Right atrium auricular region (tissue), 2 donors: ENCODE results near the gene HOXD8. TPM values are rescaled to one million over a fixed set of nuclear protein-coding genes. Genes with fewer than 3 reads are reported as not detected.

Experiments used
- DNase-seq: peaks from one replicate; pipeline ENCODE4 v3.0.0-alpha.2; 2019; ENCODE audit warnings: low spot score
- H3K27ac ChIP-seq, 2 donors: fragments of 200-600 bp; sonication (generic); 1 replicate in 1 of 2; 2 replicates in 1 of 2; pipeline ENCODE4 v1.5.1; 2016 to 2019
- H3K27me3 ChIP-seq, 2 donors: fragments of 200-600 bp; sonication (generic); one replicate each; pipeline versions ENCODE4 v1.5.1 to v1.6.0; 2017 to 2019
- H3K36me3 ChIP-seq: fragments of 200-600 bp; sonication (generic); one replicate; pipeline ENCODE4 v1.5.1; 2016
- H3K4me1 ChIP-seq, 2 donors: fragments of 200-600 bp; sonication (generic); one replicate each; pipeline versions ENCODE4 v1.5.1 to v1.6.0; 2017 to 2019
- H3K4me3 ChIP-seq, 2 donors: fragments of 200-600 bp; sonication (generic); 1 replicate in 1 of 2; 2 replicates in 1 of 2; pipeline ENCODE4 v1.5.1; 2017 to 2019; ENCODE audit warnings: mild to moderate bottlenecking in 1 of 2, moderate library complexity in 1 of 2
- H3K9me3 ChIP-seq, 2 donors: fragments of 200-600 bp; sonication (generic); one replicate each; pipeline ENCODE4 v1.5.1; 2019
- total RNA-seq, 2 donors: library from RNA; depleted of rRNA; stranded (reverse); fragments of >200 nt; gene quantifications; one replicate each; pipeline ENCODE4 v1.1.0, GENCODE V29; 2016
- TF ChIP-seq, protein P1 (sequence below), 2 donors: fragments of 200-600 bp; sonication (generic); IDR thresholded peaks; one replicate each; pipeline ENCODE4 v1.5.1; 2019; ENCODE audit warnings: antibody characterized with exemption in 2 of 2

The HOXD8 gene
- total RNA-seq, 2 donors from 2014 or later, result 0.55 to 1.1 TPM

DNA sequence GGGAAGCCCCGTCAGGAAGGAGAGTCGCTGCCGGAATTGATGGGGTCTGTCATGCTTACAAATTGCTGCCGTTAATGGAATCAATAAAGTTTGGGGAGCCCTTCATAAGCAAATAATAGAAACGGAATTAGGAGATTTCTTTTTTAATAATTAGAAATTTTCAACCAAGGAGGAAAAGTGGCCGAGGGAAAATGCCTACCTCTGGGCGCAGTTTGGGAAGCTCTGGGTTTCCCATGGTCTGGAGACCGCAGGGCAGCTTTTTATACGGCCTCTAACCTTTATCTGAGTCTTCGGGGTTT, 47.0 kb upstream of the HOXD8 start:
- H3K36me3 ChIP-seq, result no peaks in the 10 kb centered on the region
- peaks cover 0 to 45% of the 10 kb centered on the region in 2 donors for H3K4me1 ChIP-seq
- no peaks in the 10 kb centered on the region for H3K9me3 ChIP-seq
- peaks cover 67 to 86% of the 10 kb centered on the region in 2 donors for H3K27me3 ChIP-seq
- no peak overlapping the region for H3K27ac ChIP-seq
- H3K4me3 ChIP-seq, result no peak overlapping the region
- TF ChIP-seq, protein P1, sequence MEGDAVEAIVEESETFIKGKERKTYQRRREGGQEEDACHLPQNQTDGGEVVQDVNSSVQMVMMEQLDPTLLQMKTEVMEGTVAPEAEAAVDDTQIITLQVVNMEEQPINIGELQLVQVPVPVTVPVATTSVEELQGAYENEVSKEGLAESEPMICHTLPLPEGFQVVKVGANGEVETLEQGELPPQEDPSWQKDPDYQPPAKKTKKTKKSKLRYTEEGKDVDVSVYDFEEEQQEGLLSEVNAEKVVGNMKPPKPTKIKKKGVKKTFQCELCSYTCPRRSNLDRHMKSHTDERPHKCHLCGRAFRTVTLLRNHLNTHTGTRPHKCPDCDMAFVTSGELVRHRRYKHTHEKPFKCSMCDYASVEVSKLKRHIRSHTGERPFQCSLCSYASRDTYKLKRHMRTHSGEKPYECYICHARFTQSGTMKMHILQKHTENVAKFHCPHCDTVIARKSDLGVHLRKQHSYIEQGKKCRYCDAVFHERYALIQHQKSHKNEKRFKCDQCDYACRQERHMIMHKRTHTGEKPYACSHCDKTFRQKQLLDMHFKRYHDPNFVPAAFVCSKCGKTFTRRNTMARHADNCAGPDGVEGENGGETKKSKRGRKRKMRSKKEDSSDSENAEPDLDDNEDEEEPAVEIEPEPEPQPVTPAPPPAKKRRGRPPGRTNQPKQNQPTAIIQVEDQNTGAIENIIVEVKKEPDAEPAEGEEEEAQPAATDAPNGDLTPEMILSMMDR (IDR thresholded peaks at IDR 0.05), result no peak
- DNase-seq, result no peak

DNA sequence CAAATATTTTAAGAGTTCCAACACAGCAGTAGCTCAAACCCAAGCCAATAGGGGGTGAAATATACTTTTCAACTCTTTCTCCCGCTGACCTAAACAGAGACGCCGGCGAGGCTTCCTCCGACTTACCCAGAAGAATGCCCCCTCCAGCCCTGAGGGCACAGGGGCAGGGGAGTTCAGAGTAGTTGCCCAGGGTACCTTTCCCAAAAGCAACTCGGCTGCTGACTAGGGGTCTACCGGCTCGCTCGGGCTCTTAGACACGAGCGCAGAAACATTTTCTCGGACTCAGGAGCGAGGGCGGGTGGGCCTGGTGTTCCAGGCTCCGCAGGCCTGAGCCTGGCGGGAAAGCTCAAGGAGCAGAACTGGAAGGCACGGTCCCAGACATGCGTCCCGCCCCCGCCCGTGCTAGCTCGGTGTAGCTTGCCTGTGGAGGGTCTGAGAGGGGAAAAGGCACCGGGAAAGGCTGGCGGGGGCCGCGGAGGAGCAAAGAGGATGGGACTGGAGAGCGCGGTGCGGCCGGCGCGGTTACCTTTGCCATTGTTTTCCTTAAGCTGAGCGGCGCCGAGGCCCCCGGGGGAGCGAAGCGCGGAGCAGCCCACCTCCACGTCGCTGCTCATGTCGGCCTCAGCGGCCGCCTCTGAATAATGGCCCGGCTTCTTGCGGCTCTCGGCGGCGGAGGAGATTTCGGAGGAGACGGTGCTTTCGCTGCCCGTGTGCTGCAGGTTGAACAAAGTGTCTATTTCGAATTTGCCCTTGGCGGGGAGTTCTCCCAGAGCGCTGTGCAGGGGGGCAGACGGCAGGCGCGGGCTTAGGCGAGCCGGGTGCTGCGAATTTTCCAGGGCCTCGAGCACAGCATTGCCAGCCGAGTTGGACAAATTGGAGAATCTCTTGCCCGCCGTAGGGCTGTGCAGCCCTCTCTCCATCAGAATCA, 46.4 kb upstream of the HOXD8 start:
- no peaks in the 10 kb centered on the region for H3K36me3 ChIP-seq
- H3K27ac ChIP-seq, result no peak overlapping the region
- H3K9me3 ChIP-seq, result no peaks in the 10 kb centered on the region
- TF ChIP-seq, protein P1 (IDR thresholded peaks at IDR 0.05), result no peak
- peaks cover 0 to 49% of the 10 kb centered on the region in 2 donors for H3K4me1 ChIP-seq
- peaks cover 65 to 88% of the 10 kb centered on the region in 2 donors for H3K27me3 ChIP-seq
- no peak overlapping the region for H3K4me3 ChIP-seq
- no peak for DNase-seq

DNA sequence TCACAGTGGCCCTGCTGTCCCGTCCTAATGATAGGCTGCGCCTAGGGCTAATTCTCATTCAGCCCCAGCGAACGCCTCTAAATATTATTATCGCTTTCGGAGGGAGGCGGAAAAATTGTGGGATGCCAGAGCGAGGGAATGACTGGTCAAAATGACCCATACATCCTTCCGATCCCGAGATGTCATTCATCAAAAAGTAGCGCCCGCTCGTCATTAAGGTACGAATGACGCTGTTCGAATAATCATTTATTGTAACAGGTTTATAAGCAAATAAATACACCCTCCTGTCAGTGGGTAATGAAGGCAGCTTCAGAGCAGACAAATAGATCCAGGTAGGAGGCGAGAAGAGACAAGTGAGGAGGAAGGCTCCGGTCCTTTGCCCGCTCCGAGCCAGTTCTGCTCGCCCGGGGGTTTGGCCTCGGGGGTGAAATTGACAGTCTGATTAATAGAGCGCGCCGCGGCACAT, 45.7 kb upstream of the HOXD8 start, which contains the start of gene EVX2:
Gene EVX2, minus strand, starts transcription at position 167 of the 466 bp plus-strand sequence. CDS start 186 bp downstream, outside the sequence.
- no peak within 1 kb of the TSS for H3K4me3 ChIP-seq

DNA sequence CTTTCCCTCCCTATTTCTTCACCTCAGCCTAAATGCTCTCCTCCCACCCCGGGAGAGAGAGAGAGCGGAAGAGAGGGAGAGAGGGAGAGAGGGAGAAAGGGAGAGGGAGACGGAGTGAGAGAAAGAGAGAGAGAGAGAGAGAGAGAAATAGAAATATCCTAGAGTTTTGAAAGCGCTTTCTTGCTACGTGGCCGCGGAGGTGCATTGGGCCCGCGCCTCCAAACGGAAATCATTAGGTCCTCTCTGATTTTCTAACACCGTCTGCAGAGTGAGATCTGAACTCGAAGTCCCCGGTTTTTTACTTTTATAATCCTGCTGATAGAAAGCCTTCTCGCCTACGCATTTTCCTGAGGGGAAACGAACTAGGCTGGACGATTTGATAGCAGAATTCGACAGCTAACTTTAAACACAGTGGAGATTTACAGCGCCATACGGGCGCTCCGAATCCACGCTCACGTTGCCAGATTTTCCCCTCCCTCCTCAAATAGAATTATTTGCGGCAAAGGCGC, 44.8 kb upstream of the HOXD8 start:
- peaks cover 53 to 85% of the 10 kb centered on the region in 2 donors for H3K27me3 ChIP-seq
- no peaks in the 10 kb centered on the region for H3K9me3 ChIP-seq
- no peak overlapping the region for H3K27ac ChIP-seq
- TF ChIP-seq, protein P1 (IDR thresholded peaks at IDR 0.05), result no peak
- no peak overlapping the region for H3K4me3 ChIP-seq
- no peaks in the 10 kb centered on the region for H3K36me3 ChIP-seq
- DNase-seq, result no peak
- H3K4me1 ChIP-seq, result peaks cover 0 to 46% of the 10 kb centered on the region in 2 donors

More for the DNA sequence above, 45.7 kb upstream of the HOXD8 start, which contains the start of gene EVX2:
- H3K36me3 ChIP-seq, result no peaks in the 10 kb centered on the region
- H3K27ac ChIP-seq, result no peak within 1 kb of the TSS
- DNase-seq, result no peak
- peaks cover 58 to 85% of the 10 kb centered on the region in 2 donors for H3K27me3 ChIP-seq
- peaks cover 0 to 54% of the 10 kb centered on the region in 2 donors for H3K4me1 ChIP-seq
- H3K9me3 ChIP-seq, result no peaks in the 10 kb centered on the region
- TF ChIP-seq, protein P1 (IDR thresholded peaks at IDR 0.05), result no peak

DNA sequence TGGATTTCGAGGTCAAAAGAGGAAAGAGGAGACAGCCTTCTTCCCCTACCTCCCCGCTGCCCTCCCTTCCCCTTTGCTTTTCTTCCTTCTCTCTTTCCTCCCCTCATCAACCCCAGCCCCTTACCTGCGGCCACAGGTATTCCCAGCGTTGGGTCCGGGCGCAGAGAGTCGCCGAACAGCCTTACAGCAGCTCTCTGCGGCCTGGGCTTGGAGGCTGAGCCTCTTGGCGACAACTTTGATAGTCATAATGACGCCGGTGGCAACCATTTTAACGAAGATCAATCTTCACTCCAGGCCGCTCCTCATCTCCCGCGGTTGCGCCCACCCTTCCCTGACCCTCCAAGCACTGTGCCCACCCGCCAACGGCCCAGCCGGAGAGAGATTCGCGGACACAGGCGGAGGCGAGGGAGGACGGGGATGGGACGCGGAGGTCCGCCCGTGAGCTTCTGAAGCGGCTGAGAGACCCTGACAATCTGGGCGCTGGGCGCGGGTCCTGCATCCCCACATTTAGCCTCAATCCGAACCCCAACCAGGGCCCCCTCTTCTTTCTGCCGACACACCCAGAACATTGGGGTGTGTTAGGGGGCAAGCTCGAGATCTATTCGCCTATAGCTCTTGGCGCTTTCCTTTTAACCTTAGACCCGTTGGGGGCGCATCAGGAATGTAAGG, 44.3 kb upstream of the HOXD8 start:
- H3K27me3 ChIP-seq, result peaks cover 58 to 87% of the 10 kb centered on the region in 2 donors
- H3K4me1 ChIP-seq, result peaks cover 0 to 42% of the 10 kb centered on the region in 2 donors
- H3K4me3 ChIP-seq, result no peak overlapping the region
- H3K27ac ChIP-seq, result no peak overlapping the region
- no peaks in the 10 kb centered on the region for H3K36me3 ChIP-seq
- H3K9me3 ChIP-seq, result no peaks in the 10 kb centered on the region
- DNase-seq, result no peak
- TF ChIP-seq, protein P1 (IDR thresholded peaks at IDR 0.05), result no peak
